GM06990 (cell line): ENCODE measurements around the gene WWC2.

Experiments
- DNase-seq: peaks from one replicate; pipeline ENCODE4 v3.0.0-alpha.2; 2011; ENCODE audit not compliant: insufficient read length; ENCODE audit errors: extremely low read depth
- H3K27me3 ChIP-seq: replicated peaks from 2 replicates; pipeline ENCODE4 v1.6.0; 2011; ENCODE audit warnings: low read length; ENCODE audit not compliant: control insufficient read depth, insufficient read depth
- H3K36me3 ChIP-seq: 2 replicates; pipeline ENCODE4 v1.5.1; 2011; ENCODE audit warnings: low read length; ENCODE audit not compliant: control insufficient read depth, insufficient read depth
- H3K4me3 ChIP-seq: replicated peaks from 2 replicates; pipeline ENCODE4 v1.5.1; 2011; ENCODE audit warnings: low read depth, mild to moderate bottlenecking, control low read depth, low read length
- TF ChIP-seq, protein P1 (sequence below): IDR thresholded peaks from 2 replicates; pipeline ENCODE4 v1.5.1; 2011; ENCODE audit warnings: low read length, control low read depth, mild to moderate bottlenecking, inconsistent platforms; ENCODE audit not compliant: insufficient read depth, poor library complexity, severe bottlenecking

The WWC2 gene

DNA sequence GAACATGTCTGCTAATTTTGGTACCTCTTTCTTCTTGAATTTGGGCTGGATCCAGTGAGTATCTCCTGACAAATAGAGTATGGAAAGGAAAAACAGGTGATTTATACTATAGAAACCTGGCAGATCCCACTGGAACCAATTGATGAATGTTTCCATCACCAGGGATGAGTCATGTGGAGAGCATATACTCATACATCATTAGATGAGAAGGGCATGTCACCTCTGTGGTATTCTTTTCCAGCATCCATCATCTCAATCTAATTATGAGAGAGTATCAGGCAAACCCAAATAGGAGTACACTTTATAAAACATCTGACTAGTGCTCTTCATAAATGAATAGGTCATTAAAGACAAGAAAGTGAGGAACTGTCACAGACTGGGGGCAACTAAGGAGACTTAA lies 130.3 kb downstream of the WWC2 start:
- no peak for DNase-seq
- H3K4me3 ChIP-seq = no peak overlapping the region
- no peaks in the 10 kb centered on the region; the same call in none of the 2 replicates for H3K27me3 ChIP-seq
- TF ChIP-seq, protein P1, sequence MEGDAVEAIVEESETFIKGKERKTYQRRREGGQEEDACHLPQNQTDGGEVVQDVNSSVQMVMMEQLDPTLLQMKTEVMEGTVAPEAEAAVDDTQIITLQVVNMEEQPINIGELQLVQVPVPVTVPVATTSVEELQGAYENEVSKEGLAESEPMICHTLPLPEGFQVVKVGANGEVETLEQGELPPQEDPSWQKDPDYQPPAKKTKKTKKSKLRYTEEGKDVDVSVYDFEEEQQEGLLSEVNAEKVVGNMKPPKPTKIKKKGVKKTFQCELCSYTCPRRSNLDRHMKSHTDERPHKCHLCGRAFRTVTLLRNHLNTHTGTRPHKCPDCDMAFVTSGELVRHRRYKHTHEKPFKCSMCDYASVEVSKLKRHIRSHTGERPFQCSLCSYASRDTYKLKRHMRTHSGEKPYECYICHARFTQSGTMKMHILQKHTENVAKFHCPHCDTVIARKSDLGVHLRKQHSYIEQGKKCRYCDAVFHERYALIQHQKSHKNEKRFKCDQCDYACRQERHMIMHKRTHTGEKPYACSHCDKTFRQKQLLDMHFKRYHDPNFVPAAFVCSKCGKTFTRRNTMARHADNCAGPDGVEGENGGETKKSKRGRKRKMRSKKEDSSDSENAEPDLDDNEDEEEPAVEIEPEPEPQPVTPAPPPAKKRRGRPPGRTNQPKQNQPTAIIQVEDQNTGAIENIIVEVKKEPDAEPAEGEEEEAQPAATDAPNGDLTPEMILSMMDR = no peak
- H3K36me3 ChIP-seq = no peaks in the 10 kb centered on the region

DNA sequence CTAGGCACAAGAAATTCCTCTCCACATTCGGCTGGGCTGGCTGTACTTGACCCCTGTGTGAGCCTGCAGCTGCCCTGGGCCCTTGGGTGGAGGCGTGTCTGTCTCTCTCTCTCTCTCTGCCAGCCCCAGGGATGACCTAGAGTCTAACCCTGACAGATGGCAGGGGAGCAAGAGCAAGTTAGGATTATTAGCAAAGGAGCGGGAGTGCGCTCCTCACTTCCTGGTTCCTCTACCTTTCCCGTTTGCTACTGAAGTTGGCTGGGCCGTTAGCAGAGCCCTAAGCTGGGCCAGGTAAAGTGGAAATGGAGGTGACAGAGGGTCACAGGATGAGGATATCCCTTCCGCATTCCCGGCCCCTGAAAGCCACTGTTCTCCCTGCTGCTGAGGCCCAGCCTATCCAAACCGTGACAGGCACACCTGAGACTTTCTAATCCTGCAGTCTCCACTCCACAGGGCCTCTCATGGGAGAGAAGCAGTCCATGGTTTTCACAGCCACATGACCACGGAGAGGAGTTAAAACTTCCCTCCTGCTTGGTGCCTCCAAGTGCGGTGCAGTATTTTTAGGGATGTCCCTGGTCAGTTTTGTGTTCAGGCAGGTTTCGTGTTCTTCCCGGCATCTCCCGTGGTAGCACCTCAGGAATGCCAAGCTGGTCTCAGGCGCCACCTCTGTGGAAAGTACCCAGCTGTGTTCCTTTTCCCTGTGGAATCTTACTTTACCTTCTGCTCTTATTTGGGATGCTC lies 141.7 kb downstream of the WWC2 start:
- no peak overlapping the region for H3K4me3 ChIP-seq
- no peak for DNase-seq
- H3K27me3 ChIP-seq = no peaks in the 10 kb centered on the region
- TF ChIP-seq, protein P1 = no peak
- H3K36me3 ChIP-seq = no peaks in the 10 kb centered on the region

DNA sequence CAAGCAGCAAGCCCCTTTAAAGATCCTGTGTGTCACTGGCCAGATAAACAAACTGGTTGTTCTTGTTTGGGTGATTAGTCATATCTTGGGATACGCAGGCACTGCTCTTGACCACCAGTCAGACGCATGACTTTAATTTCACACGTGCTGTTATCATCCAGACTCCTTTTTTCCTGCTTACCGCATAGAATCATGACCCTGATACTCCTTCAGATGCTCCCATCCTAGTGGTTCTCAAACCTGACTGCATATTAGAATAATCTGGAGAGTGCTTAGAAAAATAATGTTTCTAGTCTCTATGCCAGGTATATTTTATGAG lies 142.2 kb downstream of the WWC2 start:
- Histone ChIP-seq H3K27me3 (no peaks in the 10 kb centered on the region), H3K36me3 (no peaks in the 10 kb centered on the region), H3K4me3 (no peak overlapping the region)
- TF ChIP-seq, protein P1 = no peak
- no peak for DNase-seq

DNA sequence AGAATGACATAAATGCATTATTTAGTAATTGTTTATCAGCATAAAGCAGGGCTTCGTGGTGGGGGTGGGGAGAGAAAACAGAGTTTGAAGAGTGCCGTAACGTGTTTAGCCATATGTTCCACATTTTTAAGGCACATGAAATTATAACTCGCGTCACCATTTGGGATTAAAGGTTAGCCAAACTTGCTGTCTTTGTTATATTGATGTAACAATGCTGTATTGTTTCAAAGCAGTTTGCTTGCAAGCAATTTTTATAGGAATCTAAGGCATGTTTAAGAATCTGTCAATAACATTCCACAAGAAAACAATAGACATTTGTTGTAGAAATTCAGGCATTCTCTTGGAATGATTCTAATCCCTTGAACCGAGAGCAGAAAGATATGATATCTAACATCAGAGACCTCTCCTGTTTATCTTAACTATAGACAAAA lies 142.7 kb downstream of the WWC2 start:
- no peaks in the 10 kb centered on the region for H3K36me3 ChIP-seq
- H3K27me3 ChIP-seq = no peaks in the 10 kb centered on the region
- no peak overlapping the region for H3K4me3 ChIP-seq
- no peak for DNase-seq
- TF ChIP-seq, protein P1 = no peak

DNA sequence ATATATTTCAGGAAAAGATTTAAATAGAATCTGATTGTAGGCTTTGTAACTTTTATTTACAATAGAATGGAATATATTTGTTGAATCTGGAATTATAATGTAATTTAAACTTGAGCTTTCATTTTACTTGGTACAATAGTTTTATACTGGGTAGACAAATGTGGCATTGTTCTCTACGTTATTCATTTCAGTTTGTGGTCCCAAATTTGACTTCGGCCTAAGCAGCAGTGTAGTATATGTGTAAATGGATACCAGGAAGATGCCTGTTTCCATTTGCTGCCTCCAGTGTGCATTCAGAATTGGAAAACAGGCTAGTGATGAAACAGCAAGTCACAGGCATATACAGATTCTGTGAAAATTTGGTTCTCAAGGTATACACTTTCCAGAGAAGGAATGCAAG lies 143.2 kb downstream of the WWC2 start:
- H3K36me3 ChIP-seq = no peaks in the 10 kb centered on the region
- H3K4me3 ChIP-seq = no peak overlapping the region
- TF ChIP-seq, protein P1 = no peak
- H3K27me3 ChIP-seq = no peaks in the 10 kb centered on the region
- no peak for DNase-seq

DNA sequence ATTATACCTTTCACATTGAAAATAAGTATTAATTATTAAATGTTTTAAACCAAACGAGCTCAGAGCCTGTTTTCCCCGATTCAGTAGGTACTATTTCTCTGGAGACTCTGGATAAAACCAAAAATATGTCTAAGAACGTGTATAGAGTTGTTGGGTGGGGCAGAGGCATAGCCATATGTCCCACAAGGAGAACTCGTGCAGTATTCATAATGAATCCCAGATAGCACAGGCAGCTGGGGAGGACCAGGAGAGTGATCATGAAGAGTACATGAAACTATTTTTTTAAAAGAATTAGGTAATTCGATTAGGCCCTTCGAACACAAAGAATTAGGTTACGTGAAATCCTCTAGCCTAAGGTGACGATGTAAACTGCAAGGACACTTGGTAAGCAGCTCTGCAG lies 145.0 kb downstream of the WWC2 start:
- Histone ChIP-seq H3K36me3 (no peaks in the 10 kb centered on the region), H3K27me3 (no peaks in the 10 kb centered on the region), H3K4me3 (no peak overlapping the region)
- TF ChIP-seq, protein P1 = no peak
- DNase-seq = no peak
